HEK293 (cell line): ENCODE results near the gene CPN2.

Experiments used
- CTCF ChIA-PET: fragments of 350-600 bp; formaldehyde crosslinking; extraction: SDS; loops from one replicate; lab custom pipeline; 2021; ENCODE audit warnings: antibody characterized with exemption; lab: Yijun Ruan, JAX
- POLR2A ChIA-PET: fragments of 300-600 bp; formaldehyde crosslinking; extraction: SDS; loops from one replicate; lab custom pipeline; 2020; ENCODE audit warnings: antibody characterized with exemption, inconsistent platforms; lab: Yijun Ruan, JAX
- H3K27ac ChIP-seq: fragments of 200-500 bp; sonication (Bioruptor generic); 2 replicates; pipeline ENCODE4 v1.5.1; 2014; ENCODE audit warnings: low read depth, low read length, control low read depth, inconsistent platforms; ENCODE audit errors: extremely low read depth
- H3K36me3 ChIP-seq, 2 experiments: fragments of 200-500 bp in 1 of 2; sonication (Bioruptor generic) in 1 of 2; 1 replicate in 1 of 2; 2 replicates in 1 of 2; pipeline ENCODE4 v1.5.1; 2014 to 2017; ENCODE audit warnings: inconsistent platforms in 2 of 2, low read length in 2 of 2; ENCODE audit not compliant: control insufficient read depth in 2 of 2, insufficient read depth in 1 of 2
- H3K4me1 ChIP-seq: fragments of 200-500 bp; sonication (Bioruptor generic); 2 replicates; pipeline ENCODE4 v1.5.1; 2014; ENCODE audit warnings: mild to moderate bottlenecking, low read length, inconsistent platforms; ENCODE audit not compliant: control insufficient read depth, insufficient read depth
- H3K4me3 ChIP-seq: 2 replicates; pipeline ENCODE4 v1.5.1; 2011; ENCODE audit warnings: low read depth, mild to moderate bottlenecking, control low read depth, low read length, moderate library complexity
- H3K9me3 ChIP-seq: fragments of 200-500 bp; sonication (Bioruptor generic); 2 replicates; pipeline ENCODE4 v1.5.1; 2014; ENCODE audit warnings: low read depth, low read length, inconsistent platforms; ENCODE audit not compliant: control insufficient read depth, insufficient read depth
- GLI4 ChIP-seq: fragments of 450-650 bp; formaldehyde crosslinking; IDR thresholded peaks from 2 replicates; pipeline ENCODE4 v1.5.1; 2016; ENCODE audit warnings: missing biosample characterization, missing genetic modification characterization
- HOXC10 ChIP-seq: sonication (generic); formaldehyde crosslinking; IDR thresholded peaks from 2 replicates; pipeline ENCODE4 v1.8.1; 2023; ENCODE audit warnings: mild to moderate bottlenecking, missing genetic modification reagents
- KLF10 ChIP-seq: fragments of 450-650 bp; IDR thresholded peaks from 2 replicates; pipeline ENCODE4 v1.5.1; 2018; ENCODE audit warnings: missing biosample characterization, mild to moderate bottlenecking, missing genetic modification characterization
- SETDB1 ChIP-seq: IDR thresholded peaks from one replicate; pipeline ENCODE4 v1.6.1; 2017; ENCODE audit warnings: mild to moderate bottlenecking, low read length, moderate library complexity, mixed read lengths; ENCODE audit not compliant: insufficient read length
- SP2 ChIP-seq: fragments of 450-650 bp; formaldehyde crosslinking; IDR thresholded peaks from 2 replicates; pipeline ENCODE4 v1.5.1; 2016; ENCODE audit warnings: missing biosample characterization, missing genetic modification characterization
- ZBTB20 ChIP-seq: fragments of 450-650 bp; formaldehyde crosslinking; IDR thresholded peaks from 2 replicates; pipeline ENCODE4 v1.5.1; 2016; ENCODE audit warnings: missing biosample characterization, missing genetic modification characterization
- ZBTB21 ChIP-seq: fragments of 450-650 bp; formaldehyde crosslinking; IDR thresholded peaks from 2 replicates; pipeline ENCODE4 v1.5.1; 2017; ENCODE audit warnings: missing biosample characterization, missing genetic modification characterization
- ZBTB7A ChIP-seq: fragments of 450-650 bp; formaldehyde crosslinking; IDR thresholded peaks from 2 replicates; pipeline ENCODE4 v1.5.1; 2016; ENCODE audit warnings: low read depth, missing biosample characterization, missing genetic modification characterization
- ZNF112 ChIP-seq: fragments of 450-650 bp; formaldehyde crosslinking; IDR thresholded peaks from 2 replicates; pipeline ENCODE4 v1.5.0; 2017; ENCODE audit warnings: missing biosample characterization, missing genetic modification characterization
- ZNF121 ChIP-seq: fragments of 450-650 bp; formaldehyde crosslinking; IDR thresholded peaks from 2 replicates; pipeline ENCODE4 v1.5.1; 2016; ENCODE audit warnings: missing biosample characterization, missing genetic modification characterization
- ZNF138 ChIP-seq: fragments of 450-650 bp; formaldehyde crosslinking; IDR thresholded peaks from 2 replicates; pipeline ENCODE4 v1.5.1; 2016; ENCODE audit warnings: missing biosample characterization, missing genetic modification characterization, borderline replicate concordance
- ZNF155 ChIP-seq: fragments of 450-650 bp; formaldehyde crosslinking; IDR thresholded peaks from 2 replicates; pipeline ENCODE4 v1.5.1; 2016; ENCODE audit warnings: missing biosample characterization, missing genetic modification characterization
- ZNF175 ChIP-seq: fragments of 450-650 bp; formaldehyde crosslinking; IDR thresholded peaks from 2 replicates; pipeline ENCODE4 v1.5.1; 2016; ENCODE audit warnings: missing biosample characterization, missing genetic modification characterization
- ZNF239 ChIP-seq: fragments of 450-650 bp; formaldehyde crosslinking; IDR thresholded peaks from 2 replicates; pipeline ENCODE4 v1.5.1; 2016; ENCODE audit warnings: missing biosample characterization, missing genetic modification characterization
- ZNF248 ChIP-seq: fragments of 450-650 bp; formaldehyde crosslinking; IDR thresholded peaks from 2 replicates; pipeline ENCODE4 v1.5.1; 2017; ENCODE audit warnings: missing biosample characterization, missing genetic modification characterization
- ZNF274 ChIP-seq, 2 experiments: fragments of 200-500 bp in 1 of 2; fragments of 450-650 bp in 1 of 2; sonication (Bioruptor generic) in 1 of 2; formaldehyde crosslinking in 1 of 2; IDR thresholded peaks; 2 replicates each; pipeline versions ENCODE4 v1.5.1 to v1.6.1; 2014 to 2016; ENCODE audit warnings: borderline replicate concordance in 1 of 2, inconsistent platforms in 1 of 2, low read length in 1 of 2, missing biosample characterization in 1 of 2, missing genetic modification characterization in 1 of 2
- ZNF302 ChIP-seq: fragments of 450-650 bp; formaldehyde crosslinking; IDR thresholded peaks from 2 replicates; pipeline ENCODE4 v1.5.1; 2016; ENCODE audit warnings: missing biosample characterization, missing genetic modification characterization, low read depth
- ZNF350 ChIP-seq: fragments of 450-650 bp; formaldehyde crosslinking; IDR thresholded peaks from 2 replicates; pipeline ENCODE4 v1.5.0; 2017; ENCODE audit warnings: missing biosample characterization, mild to moderate bottlenecking, missing genetic modification characterization
- ZNF473 ChIP-seq: fragments of 450-650 bp; formaldehyde crosslinking; IDR thresholded peaks from 2 replicates; pipeline ENCODE4 v1.5.1; 2017; ENCODE audit warnings: missing biosample characterization, missing genetic modification characterization
- ZNF510 ChIP-seq: fragments of 450-650 bp; formaldehyde crosslinking; IDR thresholded peaks from 2 replicates; pipeline ENCODE4 v1.5.1; 2018; ENCODE audit warnings: mild to moderate bottlenecking, missing genetic modification characterization, missing biosample characterization; ENCODE audit not compliant: insufficient replicate concordance
- ZNF548 ChIP-seq: fragments of 450-650 bp; formaldehyde crosslinking; IDR thresholded peaks from 2 replicates; pipeline ENCODE4 v1.5.1; 2016; ENCODE audit warnings: missing biosample characterization, missing genetic modification characterization
- ZNF549 ChIP-seq: fragments of 450-650 bp; IDR thresholded peaks from 2 replicates; pipeline ENCODE4 v1.5.1; 2018; ENCODE audit warnings: missing biosample characterization, missing genetic modification characterization, mild to moderate bottlenecking, inconsistent platforms, moderate library complexity
- ZNF555 ChIP-seq: fragments of 450-650 bp; formaldehyde crosslinking; conservative IDR thresholded peaks from 2 replicates; pipeline ENCODE4 v1.5.1; 2017; ENCODE audit warnings: missing biosample characterization, mild to moderate bottlenecking, missing genetic modification characterization, inconsistent platforms
- ZNF658 ChIP-seq: fragments of 450-650 bp; formaldehyde crosslinking; IDR thresholded peaks from 2 replicates; pipeline ENCODE4; 2016; ENCODE audit warnings: missing biosample characterization, missing genetic modification characterization
- TF ChIP-seq, protein P1 (sequence below): fragments of 450-650 bp; formaldehyde crosslinking; IDR thresholded peaks from 2 replicates; pipeline ENCODE4 v1.5.1; 2017; ENCODE audit warnings: missing biosample characterization, missing genetic modification characterization
- TF ChIP-seq, protein P2 (sequence below): fragments of 450-650 bp; formaldehyde crosslinking; conservative IDR thresholded peaks from 2 replicates; pipeline ENCODE4 v1.5.1; 2016; ENCODE audit warnings: low read depth, missing biosample characterization, missing genetic modification characterization

CPN2 gene

GRCh38 chr3:194330579-194330978 lies 20.5 kb downstream of the CPN2 start (continued):
- TF ChIP-seq ZNF138 (tag by site-specific recombination) (no peak), HOXC10 (CRISPR knock-in tag) (no peak)

- TF ChIP-seq GLI4 (tag by site-specific recombination): 0 out of 2 replicates have a peak, but pooled peaks have one; percentile 31
- no peak for TF ChIP-seq ZNF510 (tag by site-specific recombination)
- no peak for TF ChIP-seq ZNF555
- no peak for TF ChIP-seq ZBTB21 (tag by site-specific recombination)
- TF ChIP-seq ZBTB20 (tag by site-specific recombination): 0 out of 2 replicates have a peak, but pooled peaks have one; percentile 5
- no peak for TF ChIP-seq ZBTB7A (tag by site-specific recombination)
- no peak for TF ChIP-seq ZNF473
- no peaks in the 10 kb centered on the region for H3K36me3 ChIP-seq
- H3K4me1 ChIP-seq: no peaks in the 10 kb centered on the region
- no peaks in the 10 kb centered on the region for H3K9me3 ChIP-seq
- H3K27ac ChIP-seq: no peak overlapping the region
- CTCF ChIA-PET: interaction anchor here (0.6 to 1.4 kb wide), 4 partner anchors 13 to 75 kb away, joined by 3 to 6 read pairs (median 3); no protein-coding TSS in a partner anchor
- no peak overlapping the region for H3K4me3 ChIP-seq
- POLR2A ChIA-PET: no interaction called here
Measured at GRCh38 chr3:194330160-194330559, 21.0 kb downstream of the CPN2 start.

DNA sequence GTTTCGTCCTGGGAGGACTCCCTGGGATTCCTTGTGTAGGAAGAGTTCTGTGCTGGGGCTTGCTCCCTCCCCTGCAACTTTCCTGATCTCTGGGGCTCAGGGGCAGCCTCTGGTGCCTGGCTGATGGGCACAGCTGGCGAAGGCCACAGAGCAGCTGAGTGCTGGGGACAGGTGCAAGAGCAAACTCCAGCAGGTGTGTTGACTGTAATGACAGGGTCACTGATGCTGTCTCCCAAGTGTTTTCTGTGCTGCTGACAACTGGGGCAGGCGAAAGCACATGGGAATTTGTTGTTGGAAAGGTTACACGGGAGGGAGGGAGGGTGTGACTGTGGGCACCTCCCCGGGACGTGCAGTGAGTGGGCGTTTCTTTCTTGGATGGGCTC lies 21.6 kb downstream of the CPN2 start:
- Histone ChIP-seq H3K27ac (no peak overlapping the region), H3K36me3 (no peaks in the 10 kb centered on the region), H3K4me1 (no peaks in the 10 kb centered on the region), H3K9me3 (no peaks in the 10 kb centered on the region), H3K4me3 (no peak overlapping the region)
- ChIA-PET CTCF (interaction anchor here (0.6 to 1.6 kb wide), 5 partner anchors 14 to 85 kb away, joined by 3 to 10 read pairs (median 3); no protein-coding TSS in a partner anchor), POLR2A (no interaction called here)
- no peak for TF ChIP-seq ZNF658
- TF ChIP-seq ZNF510 (tag by site-specific recombination): no peak
- TF ChIP-seq ZNF175: no peak
- no peak for TF ChIP-seq ZNF549 (tag by site-specific recombination)
- TF ChIP-seq ZNF248 (tag by site-specific recombination): no peak
- TF ChIP-seq ZNF112 (tag by site-specific recombination): no peak
- TF ChIP-seq, protein P1, sequence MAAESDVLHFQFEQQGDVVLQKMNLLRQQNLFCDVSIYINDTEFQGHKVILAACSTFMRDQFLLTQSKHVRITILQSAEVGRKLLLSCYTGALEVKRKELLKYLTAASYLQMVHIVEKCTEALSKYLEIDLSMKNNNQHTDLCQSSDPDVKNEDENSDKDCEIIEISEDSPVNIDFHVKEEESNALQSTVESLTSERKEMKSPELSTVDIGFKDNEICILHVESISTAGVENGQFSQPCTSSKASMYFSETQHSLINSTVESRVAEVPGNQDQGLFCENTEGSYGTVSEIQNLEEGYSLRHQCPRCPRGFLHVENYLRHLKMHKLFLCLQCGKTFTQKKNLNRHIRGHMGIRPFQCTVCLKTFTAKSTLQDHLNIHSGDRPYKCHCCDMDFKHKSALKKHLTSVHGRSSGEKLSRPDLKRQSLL: no peak
- TF ChIP-seq ZNF302: no peak
- no peak for TF ChIP-seq ZNF548 (tag by site-specific recombination)

DNA sequence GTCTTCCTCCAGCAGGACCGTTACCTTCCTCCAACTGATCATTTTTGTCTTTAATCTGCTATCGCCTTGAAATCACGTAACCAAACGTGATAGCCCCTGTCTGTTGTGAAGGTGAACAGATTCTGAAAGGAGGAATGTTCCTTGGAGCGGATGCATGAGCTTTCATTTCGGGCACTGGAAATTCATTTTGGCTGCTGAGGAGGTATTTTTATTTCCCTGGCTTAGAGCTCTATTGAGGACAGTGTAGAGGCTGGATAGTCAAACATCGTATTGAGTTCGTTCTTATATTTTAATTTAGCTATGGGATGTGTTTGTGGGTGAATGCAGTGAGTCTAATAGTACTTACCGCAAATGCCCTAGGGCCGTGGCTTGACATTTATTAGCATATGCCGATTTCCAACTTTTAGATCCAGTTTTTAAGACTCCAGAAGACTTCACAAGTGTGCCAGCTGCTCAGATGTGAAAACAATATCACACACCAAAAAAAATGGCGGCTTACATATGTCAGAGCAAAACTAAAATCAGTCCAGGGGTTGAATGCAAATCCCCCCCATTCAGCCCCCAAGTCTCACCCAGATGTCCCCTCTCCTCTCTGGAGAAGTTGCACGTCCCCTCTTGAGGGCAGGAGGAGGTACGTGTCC lies 22.1 kb downstream of the CPN2 start:
- POLR2A ChIA-PET: no interaction called here
- TF ChIP-seq ZNF155 (tag by site-specific recombination): no peak
- no peak for TF ChIP-seq SP2 (tag by site-specific recombination)
- no peak for TF ChIP-seq ZNF121 (tag by site-specific recombination)
- TF ChIP-seq ZNF350 (tag by site-specific recombination): no peak
- no peak for TF ChIP-seq KLF10
- TF ChIP-seq ZNF239 (tag by site-specific recombination): no peak
- TF ChIP-seq, protein P2, sequence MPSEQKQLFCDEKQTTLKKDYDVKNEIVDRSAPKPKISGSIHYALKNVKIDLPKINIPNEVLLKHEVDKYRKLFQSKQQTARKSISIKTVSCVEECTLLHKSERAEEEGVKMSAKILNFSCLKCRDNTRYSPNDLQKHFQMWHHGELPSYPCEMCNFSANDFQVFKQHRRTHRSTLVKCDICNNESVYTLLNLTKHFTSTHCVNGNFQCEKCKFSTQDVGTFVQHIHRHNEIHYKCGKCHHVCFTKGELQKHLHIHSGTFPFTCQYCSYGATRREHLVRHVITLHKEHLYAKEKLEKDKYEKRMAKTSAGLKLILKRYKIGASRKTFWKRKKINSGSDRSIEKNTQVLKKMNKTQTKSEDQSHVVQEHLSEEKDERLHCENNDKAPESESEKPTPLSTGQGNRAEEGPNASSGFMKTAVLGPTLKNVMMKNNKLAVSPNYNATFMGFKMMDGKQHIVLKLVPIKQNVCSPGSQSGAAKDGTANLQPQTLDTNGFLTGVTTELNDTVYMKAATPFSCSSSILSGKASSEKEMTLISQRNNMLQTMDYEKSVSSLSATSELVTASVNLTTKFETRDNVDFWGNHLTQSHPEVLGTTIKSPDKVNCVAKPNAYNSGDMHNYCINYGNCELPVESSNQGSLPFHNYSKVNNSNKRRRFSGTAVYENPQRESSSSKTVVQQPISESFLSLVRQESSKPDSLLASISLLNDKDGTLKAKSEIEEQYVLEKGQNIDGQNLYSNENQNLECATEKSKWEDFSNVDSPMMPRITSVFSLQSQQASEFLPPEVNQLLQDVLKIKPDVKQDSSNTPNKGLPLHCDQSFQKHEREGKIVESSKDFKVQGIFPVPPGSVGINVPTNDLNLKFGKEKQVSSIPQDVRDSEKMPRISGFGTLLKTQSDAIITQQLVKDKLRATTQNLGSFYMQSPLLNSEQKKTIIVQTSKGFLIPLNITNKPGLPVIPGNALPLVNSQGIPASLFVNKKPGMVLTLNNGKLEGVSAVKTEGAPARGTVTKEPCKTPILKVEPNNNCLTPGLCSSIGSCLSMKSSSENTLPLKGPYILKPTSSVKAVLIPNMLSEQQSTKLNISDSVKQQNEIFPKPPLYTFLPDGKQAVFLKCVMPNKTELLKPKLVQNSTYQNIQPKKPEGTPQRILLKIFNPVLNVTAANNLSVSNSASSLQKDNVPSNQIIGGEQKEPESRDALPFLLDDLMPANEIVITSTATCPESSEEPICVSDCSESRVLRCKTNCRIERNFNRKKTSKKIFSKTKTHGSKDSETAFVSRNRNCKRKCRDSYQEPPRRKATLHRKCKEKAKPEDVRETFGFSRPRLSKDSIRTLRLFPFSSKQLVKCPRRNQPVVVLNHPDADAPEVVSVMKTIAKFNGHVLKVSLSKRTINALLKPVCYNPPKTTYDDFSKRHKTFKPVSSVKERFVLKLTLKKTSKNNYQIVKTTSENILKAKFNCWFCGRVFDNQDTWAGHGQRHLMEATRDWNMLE: no peak
- TF ChIP-seq SETDB1: no peak
- TF ChIP-seq ZNF274 (IDR thresholded peaks at IDR 0.05; ENCODE audit: low read length): no peak
- no peak for TF ChIP-seq ZNF274 (tag by site-specific recombination; IDR thresholded peaks at IDR 0.05; ENCODE audit: borderline replicate concordance)

More for the DNA sequence above, 22.1 kb downstream of the CPN2 start:
- Histone ChIP-seq H3K9me3 (no peaks in the 10 kb centered on the region), H3K4me3 (no peak overlapping the region), H3K36me3 (no peaks in the 10 kb centered on the region), H3K4me1 (no peaks in the 10 kb centered on the region), H3K27ac (no peak overlapping the region)
- CTCF ChIA-PET: interaction anchor here (0.6 to 1.7 kb wide), 4 partner anchors 10 to 85 kb away, joined by 3 to 10 read pairs (median 6); no protein-coding TSS in a partner anchor
